GM23338 (cell line): ENCODE data around the gene MORC4. TPM values are rescaled to one million over a fixed set of nuclear protein-coding genes. Genes with fewer than 3 reads are reported as not detected.

Source experiments
- ATAC-seq: fragments of 200-7000 bp; cut with Tn5 transposase; 3 replicates; pipeline ENCODE4 v1.9.1; 2020
- DNase-seq: peaks from one replicate; pipeline ENCODE4 v3.0.0-alpha.2; 2015; ENCODE audit warnings: low spot score
- H2AFZ ChIP-seq: fragments of 200-600 bp; sonication (generic); 2 replicates; pipeline ENCODE4 v1.8.0; 2016; ENCODE audit warnings: antibody characterized with exemption, mild to moderate bottlenecking, moderate library complexity
- H3F3A ChIP-seq: fragments of 200-600 bp; sonication (generic); replicated peaks from 2 replicates; pipeline ENCODE4 v1.8.0; 2017; ENCODE audit warnings: antibody characterized with exemption, mixed run types, low read depth
- H3K27ac ChIP-seq: fragments of 200-600 bp; sonication (generic); 2 replicates; pipeline ENCODE4 v1.6.1; 2016; ENCODE audit warnings: low read depth
- H3K27me3 ChIP-seq: fragments of 200-600 bp; sonication (generic); 2 replicates; pipeline ENCODE4 v1.8.0; 2016; ENCODE audit warnings: mild to moderate bottlenecking, mixed run types, moderate library complexity; ENCODE audit not compliant: insufficient read depth
- H3K36me3 ChIP-seq: fragments of 200-600 bp; sonication (generic); 2 replicates; pipeline ENCODE4 v1.8.0; 2016; ENCODE audit warnings: mild to moderate bottlenecking; ENCODE audit not compliant: insufficient read depth
- H3K4me1 ChIP-seq: fragments of 200-600 bp; sonication (generic); 2 replicates; pipeline ENCODE4 v1.8.0; 2016; ENCODE audit warnings: mild to moderate bottlenecking, moderate library complexity; ENCODE audit not compliant: insufficient read depth
- H3K4me2 ChIP-seq: fragments of 200-600 bp; sonication (generic); 2 replicates; pipeline ENCODE4 v1.7.1; 2017; ENCODE audit warnings: mixed run types
- H3K4me3 ChIP-seq: fragments of 200-600 bp; sonication (generic); 2 replicates; pipeline ENCODE4 v1.6.1; 2016; ENCODE audit warnings: mixed run types
- H3K79me2 ChIP-seq: fragments of 200-600 bp; sonication (generic); replicated peaks from 2 replicates; pipeline ENCODE4 v1.8.0; 2017; ENCODE audit warnings: mild to moderate bottlenecking; ENCODE audit not compliant: insufficient read depth
- H3K9me2 ChIP-seq: fragments of 200-600 bp; sonication (generic); 2 replicates; pipeline ENCODE4 v1.8.0; 2017; ENCODE audit not compliant: insufficient read depth
- H4K20me1 ChIP-seq: fragments of 200-600 bp; sonication (generic); replicated peaks from 2 replicates; pipeline ENCODE4 v1.8.0; 2017; ENCODE audit warnings: mild to moderate bottlenecking; ENCODE audit not compliant: insufficient read depth
- H3K27ac Mint-ChIP-seq: 2 replicates; pipeline ENCODE4 v1.8.0; 2020; ENCODE audit warnings: inconsistent platforms, mild to moderate bottlenecking, moderate library complexity, mixed read lengths
- H3K27me3 Mint-ChIP-seq: 3 replicates; pipeline ENCODE4 v1.8.0; 2022; ENCODE audit warnings: low read depth, mild to moderate bottlenecking, moderate library complexity, mixed read lengths, inconsistent platforms; ENCODE audit not compliant: insufficient read depth, poor library complexity
- H3K36me3 Mint-ChIP-seq: 3 replicates; pipeline ENCODE4 v1.8.0; 2021; ENCODE audit warnings: low read depth, mild to moderate bottlenecking, inconsistent platforms, moderate library complexity, mixed read lengths
- H3K4me1 Mint-ChIP-seq: 3 replicates; pipeline ENCODE4 v1.8.0; 2020; ENCODE audit warnings: mild to moderate bottlenecking, inconsistent platforms, mixed read lengths
- H3K4me3 Mint-ChIP-seq: 3 replicates; pipeline ENCODE4 v1.8.0; 2021; ENCODE audit warnings: moderate library complexity, mild to moderate bottlenecking, inconsistent platforms, mixed read lengths
- H3K9me3 Mint-ChIP-seq: 3 replicates; pipeline ENCODE4 v1.8.0; 2020; ENCODE audit warnings: moderate library complexity, mild to moderate bottlenecking, inconsistent platforms, mixed read lengths
- CREB1 ChIP-seq: fragments of 250-450 bp; sonication (Bioruptor Pico); IDR thresholded peaks from 2 replicates; pipeline ENCODE4 v1.5.0; 2020; ENCODE audit warnings: low read depth, mild to moderate bottlenecking, moderate library complexity
- EZH2phosphoT487 ChIP-seq: fragments of 200-600 bp; sonication (generic); IDR thresholded peaks from one replicate; pipeline ENCODE4 v1.8.1; 2018; ENCODE audit warnings: antibody characterized with exemption; ENCODE audit not compliant: unreplicated experiment
- JUNB ChIP-seq: IDR thresholded peaks from one replicate; pipeline ENCODE4 v1.6.1; 2016; ENCODE audit warnings: antibody characterized with exemption; ENCODE audit not compliant: unreplicated experiment
- NANOG ChIP-seq: IDR thresholded peaks from 2 replicates; pipeline ENCODE4 v1.6.1; 2016; ENCODE audit warnings: antibody characterized with exemption, borderline replicate concordance
- POLR2AphosphoS5 ChIP-seq: IDR thresholded peaks from 2 replicates; pipeline ENCODE4 v1.6.1; 2016; ENCODE audit warnings: antibody characterized with exemption, low read depth
- REST ChIP-seq: IDR thresholded peaks from one replicate; pipeline ENCODE4 v1.6.1; 2018; ENCODE audit warnings: antibody characterized with exemption; ENCODE audit not compliant: unreplicated experiment
- STAT1 ChIP-seq: IDR thresholded peaks from one replicate; pipeline ENCODE4 v1.6.1; 2016; ENCODE audit warnings: antibody characterized with exemption; ENCODE audit not compliant: unreplicated experiment
- ZNF331 ChIP-seq: fragments of 250-450 bp; sonication (Bioruptor Pico); IDR thresholded peaks from 2 replicates; pipeline ENCODE4 v1.5.0; 2020; ENCODE audit warnings: low read depth, mild to moderate bottlenecking, moderate library complexity
- polyA plus RNA-seq: library from polyadenylated mRNA; unstranded; fragments of >200 nt; fragmentation: Nextera tagmentation; extraction: Ambion mirVana; gene quantifications from 2 replicates; pipeline ENCODE4 v1.2.1, GENCODE V29; 2016
- total RNA-seq: library from RNA; depleted of rRNA; stranded (reverse); fragments of >200 nt; shearing (Covaris generic); gene quantifications from 2 replicates; pipeline ENCODE4 v1.2.3, GENCODE V29; 2014
- TF ChIP-seq, protein P1 (sequence below): IDR thresholded peaks from 2 replicates; pipeline ENCODE4 v1.6.1; 2016; ENCODE audit warnings: antibody characterized with exemption
- TF ChIP-seq, protein P2 (sequence below), 2 experiments: fragments of 200-600 bp in 1 of 2; sonication (generic) in 1 of 2; conservative IDR thresholded peaks; 2 replicates each; pipeline versions ENCODE4 v1.5.1 to v1.6.1; 2016 to 2017; ENCODE audit warnings: antibody characterized with exemption in 2 of 2, low read depth in 2 of 2, mild to moderate bottlenecking in 2 of 2, moderate library complexity in 1 of 2

MORC4 gene
- total and polyA plus RNA-seq, 2 experiments from 2014 or later: 1.6 to 1.7 TPM

DNA sequence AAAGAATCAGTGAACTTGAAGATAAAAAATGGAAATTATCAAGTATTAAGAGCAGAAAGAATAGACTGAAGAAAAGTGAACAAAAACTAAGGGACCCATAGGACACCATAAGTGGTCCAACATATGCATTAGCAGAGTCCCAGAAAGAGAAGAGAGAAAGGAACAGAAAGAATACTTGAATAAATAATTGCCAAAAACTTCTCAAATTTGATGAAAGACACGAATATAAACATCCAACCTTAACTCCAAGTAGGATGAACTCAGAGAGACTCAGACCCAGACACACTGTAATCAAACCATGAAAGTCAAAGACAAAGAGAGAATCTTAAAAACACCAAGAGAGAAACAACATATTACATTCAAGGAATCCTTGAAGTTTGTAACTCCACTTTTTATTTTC lies 35.7 kb downstream of the MORC4 start (continued):
- TF ChIP-seq, protein P1, sequence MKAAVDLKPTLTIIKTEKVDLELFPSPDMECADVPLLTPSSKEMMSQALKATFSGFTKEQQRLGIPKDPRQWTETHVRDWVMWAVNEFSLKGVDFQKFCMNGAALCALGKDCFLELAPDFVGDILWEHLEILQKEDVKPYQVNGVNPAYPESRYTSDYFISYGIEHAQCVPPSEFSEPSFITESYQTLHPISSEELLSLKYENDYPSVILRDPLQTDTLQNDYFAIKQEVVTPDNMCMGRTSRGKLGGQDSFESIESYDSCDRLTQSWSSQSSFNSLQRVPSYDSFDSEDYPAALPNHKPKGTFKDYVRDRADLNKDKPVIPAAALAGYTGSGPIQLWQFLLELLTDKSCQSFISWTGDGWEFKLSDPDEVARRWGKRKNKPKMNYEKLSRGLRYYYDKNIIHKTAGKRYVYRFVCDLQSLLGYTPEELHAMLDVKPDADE: no peak
- TF ChIP-seq REST: no peak
- TF ChIP-seq ZNF331 (CRISPR knock-in tag): no peak
- TF ChIP-seq CREB1 (CRISPR knock-in tag): no peak
- no peak for TF ChIP-seq STAT1
- TF ChIP-seq JUNB: no peak
- no peak for TF ChIP-seq EZH2phosphoT487
- TF ChIP-seq, protein P2, sequence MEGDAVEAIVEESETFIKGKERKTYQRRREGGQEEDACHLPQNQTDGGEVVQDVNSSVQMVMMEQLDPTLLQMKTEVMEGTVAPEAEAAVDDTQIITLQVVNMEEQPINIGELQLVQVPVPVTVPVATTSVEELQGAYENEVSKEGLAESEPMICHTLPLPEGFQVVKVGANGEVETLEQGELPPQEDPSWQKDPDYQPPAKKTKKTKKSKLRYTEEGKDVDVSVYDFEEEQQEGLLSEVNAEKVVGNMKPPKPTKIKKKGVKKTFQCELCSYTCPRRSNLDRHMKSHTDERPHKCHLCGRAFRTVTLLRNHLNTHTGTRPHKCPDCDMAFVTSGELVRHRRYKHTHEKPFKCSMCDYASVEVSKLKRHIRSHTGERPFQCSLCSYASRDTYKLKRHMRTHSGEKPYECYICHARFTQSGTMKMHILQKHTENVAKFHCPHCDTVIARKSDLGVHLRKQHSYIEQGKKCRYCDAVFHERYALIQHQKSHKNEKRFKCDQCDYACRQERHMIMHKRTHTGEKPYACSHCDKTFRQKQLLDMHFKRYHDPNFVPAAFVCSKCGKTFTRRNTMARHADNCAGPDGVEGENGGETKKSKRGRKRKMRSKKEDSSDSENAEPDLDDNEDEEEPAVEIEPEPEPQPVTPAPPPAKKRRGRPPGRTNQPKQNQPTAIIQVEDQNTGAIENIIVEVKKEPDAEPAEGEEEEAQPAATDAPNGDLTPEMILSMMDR (conservative IDR thresholded peaks at IDR 0.05; ENCODE audit: low read depth in 2 of 2): no peak

DNA sequence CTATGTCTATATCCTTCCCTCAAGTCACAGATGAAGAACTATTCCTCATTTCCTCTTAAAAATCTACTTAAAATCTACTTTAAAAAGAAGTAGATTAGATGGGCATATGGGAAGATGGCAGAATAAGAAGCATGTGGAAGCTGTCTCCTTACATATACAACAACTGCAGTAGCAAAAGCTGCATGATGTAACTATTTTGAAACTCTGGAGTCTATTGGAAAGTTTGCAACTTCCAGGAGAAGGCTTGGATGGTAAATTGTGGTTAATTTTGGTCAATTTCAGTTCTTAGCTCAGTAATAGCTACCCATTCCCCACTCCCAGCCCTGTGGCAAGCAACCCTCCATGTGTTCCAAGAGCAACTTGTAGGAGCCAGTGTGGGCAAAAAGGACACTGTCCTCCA lies 36.9 kb downstream of the MORC4 start:
- no peaks in the 10 kb centered on the region for H3K79me2 ChIP-seq
- Mint-ChIP-seq H3K4me1 (no peaks in the 10 kb centered on the region), H3K4me3 (no peak overlapping the region), H3K36me3 (peaks cover 3% of the 10 kb centered on the region; the same call in 2 of the 3 replicates), H3K27me3 (no peaks in the 10 kb centered on the region), H3K9me3 (no peaks in the 10 kb centered on the region), H3K27ac (no peak overlapping the region)
- H3F3A ChIP-seq: no peaks in the 10 kb centered on the region
- no peak overlapping the region for H3K4me3 ChIP-seq
- H3K27me3 ChIP-seq: no peaks in the 10 kb centered on the region
- H4K20me1 ChIP-seq: no peaks in the 10 kb centered on the region
- no peak for DNase-seq
- H3K4me1 ChIP-seq: no peaks in the 10 kb centered on the region
- no peak for ATAC-seq
- H2AFZ ChIP-seq: no peak overlapping the region
- H3K9me2 ChIP-seq: no peaks in the 10 kb centered on the region
- H3K27ac ChIP-seq: no peak overlapping the region
- H3K4me2 ChIP-seq: no peak overlapping the region
- H3K36me3 ChIP-seq: no peaks in the 10 kb centered on the region
- TF ChIP-seq JUNB: no peak
- TF ChIP-seq, protein P2 (conservative IDR thresholded peaks at IDR 0.05; ENCODE audit: low read depth in 2 of 2): no peak
- TF ChIP-seq CREB1 (CRISPR knock-in tag): no peak
- no peak for TF ChIP-seq NANOG
- TF ChIP-seq STAT1: no peak
- no peak for TF ChIP-seq POLR2AphosphoS5
- no peak for TF ChIP-seq EZH2phosphoT487
